Stimulated activated CD8-positive, alpha-beta memory T cell treated with anti-CD3 and anti-CD28 coated beads, Interleukin-15, amount 100 ng/mL, for 24 hours (primary cell): ENCODE measurements around the gene BICC1.
"Not testable (repeated sequence)": the region's sequence is repeated elsewhere in the genome, so short reads cannot be mapped to it uniquely, and the experiment has no call there.

ENCODE experiments used
- DNase-seq: peaks from one replicate; pipeline ENCODE4 v3.0.0-alpha.2; 2020; ENCODE audit warnings: low read depth

BICC1 gene

DNA sequence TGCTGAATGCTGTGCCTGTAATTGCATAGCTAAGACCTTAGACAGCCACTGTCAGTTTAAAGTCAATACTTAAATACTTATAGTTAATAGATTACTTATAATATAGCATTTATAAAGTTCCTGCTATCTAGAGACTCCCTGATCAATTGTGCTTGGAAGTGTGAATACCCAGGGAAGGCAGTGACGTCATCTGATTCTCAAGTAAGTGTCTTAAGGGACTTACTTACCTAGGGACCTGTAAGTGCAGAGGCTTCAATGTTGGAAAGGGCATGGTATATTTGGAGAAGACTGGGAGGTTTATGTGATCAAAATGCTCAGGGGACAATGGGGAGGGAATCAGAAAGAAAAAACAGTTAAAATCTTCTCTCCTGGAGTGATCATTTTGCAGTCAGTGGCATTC is 55.0 kb downstream of the BICC1 start:
- DNase-seq: no peak

DNA sequence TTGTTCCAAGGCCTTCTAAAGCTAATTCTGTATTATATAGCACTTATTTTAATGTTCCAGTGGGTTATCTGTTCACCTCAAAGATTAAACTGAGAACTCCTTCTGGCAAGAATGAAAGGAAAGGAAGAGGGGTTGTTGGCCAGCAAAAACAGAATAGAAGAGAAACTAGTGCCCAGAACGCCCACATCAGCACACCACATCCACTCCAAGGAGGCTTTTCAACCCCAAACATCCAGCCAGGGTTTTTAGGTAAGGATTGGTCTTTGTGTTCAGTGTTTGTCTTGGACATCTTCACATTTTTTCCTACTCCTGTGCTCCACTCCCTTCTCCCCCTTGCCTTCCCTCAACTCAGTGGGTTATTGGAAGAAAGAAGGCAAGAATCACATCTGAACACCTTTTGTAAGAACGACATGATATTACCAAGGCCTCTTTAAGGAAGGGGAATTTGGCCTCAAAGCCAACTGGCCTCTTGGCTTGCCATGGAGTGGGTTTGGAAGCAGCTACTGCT is 55.8 kb downstream of the BICC1 start:
- no peak for DNase-seq

DNA sequence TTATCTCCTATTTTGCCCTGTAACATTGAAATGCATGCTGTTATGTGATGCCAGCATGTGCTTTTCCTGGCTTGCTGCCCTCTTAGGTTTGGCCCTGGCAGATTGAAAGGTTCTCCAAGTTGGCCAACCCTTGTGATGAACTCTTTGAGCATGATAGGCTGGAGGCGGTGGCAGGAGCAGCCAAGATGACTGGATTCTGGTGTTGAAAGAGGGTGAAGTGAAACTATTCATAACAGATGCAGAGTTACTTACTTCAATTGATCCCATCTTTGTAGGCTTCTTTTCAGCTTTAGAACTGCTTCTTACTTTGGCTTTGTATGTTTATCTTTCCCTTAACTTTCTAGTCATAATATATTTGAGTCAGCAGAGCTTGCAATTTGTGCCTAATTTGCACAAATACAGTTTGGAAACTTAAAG is 57.6 kb downstream of the BICC1 start:
- DNase-seq: no peak

DNA sequence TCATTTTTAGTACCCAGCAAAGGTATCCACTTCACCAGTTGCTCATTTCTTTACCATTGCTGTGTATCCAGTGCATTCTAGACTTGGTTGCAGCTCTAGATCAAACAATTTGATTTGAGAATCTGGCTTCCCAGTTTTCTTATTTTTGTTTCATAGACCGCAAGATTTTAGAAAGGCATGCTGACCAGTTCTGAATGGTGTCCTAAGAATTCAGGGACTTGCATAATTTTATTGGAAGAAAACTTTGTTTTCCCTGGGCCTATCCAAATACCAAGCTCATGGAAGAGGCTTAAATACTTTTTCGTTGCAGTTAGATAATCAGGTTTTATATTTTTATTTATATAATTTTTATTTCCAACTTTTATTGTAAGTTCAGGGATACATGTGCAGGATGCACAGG is 58.3 kb downstream of the BICC1 start:
- no peak for DNase-seq

DNA sequence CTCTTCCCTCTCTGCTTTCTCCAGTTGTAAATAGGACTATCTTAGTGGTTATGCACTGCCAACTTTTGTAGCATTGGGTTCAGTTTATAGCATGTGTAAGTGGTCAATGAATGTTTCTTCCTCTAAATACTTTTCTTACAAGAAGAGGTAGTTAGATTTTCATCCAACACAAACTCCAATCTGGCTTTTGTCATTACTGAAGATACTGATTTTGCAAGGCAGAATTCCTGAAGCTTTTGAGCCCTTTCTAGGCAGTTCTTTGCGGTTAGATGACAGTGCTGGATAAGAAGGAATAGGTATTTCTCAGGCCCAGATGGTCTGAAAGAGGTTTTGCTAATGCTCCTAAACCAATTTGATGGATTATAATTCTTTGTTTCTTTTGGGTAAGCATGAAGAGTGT is 60.5 kb downstream of the BICC1 start:
- DNase-seq: no peak

DNA sequence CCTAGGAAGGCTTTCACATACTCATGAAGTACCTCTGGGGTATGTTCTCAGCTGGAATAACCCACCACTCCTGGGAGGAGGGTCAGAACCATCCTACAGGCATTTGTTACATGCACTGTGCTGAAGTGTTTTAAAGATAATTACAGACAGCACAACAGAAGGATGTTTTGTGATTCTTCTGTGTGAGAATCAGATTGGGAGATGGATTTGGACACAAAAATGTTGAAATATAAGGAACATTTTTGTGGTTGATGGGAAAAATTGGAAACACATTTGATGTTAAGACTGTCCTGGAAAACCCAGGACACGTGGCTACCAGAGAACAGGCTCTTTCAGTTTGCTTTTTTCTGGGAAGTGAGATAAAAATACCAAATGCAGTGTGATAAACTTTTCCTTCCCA is 61.4 kb downstream of the BICC1 start:
- DNase-seq: no peak

DNA sequence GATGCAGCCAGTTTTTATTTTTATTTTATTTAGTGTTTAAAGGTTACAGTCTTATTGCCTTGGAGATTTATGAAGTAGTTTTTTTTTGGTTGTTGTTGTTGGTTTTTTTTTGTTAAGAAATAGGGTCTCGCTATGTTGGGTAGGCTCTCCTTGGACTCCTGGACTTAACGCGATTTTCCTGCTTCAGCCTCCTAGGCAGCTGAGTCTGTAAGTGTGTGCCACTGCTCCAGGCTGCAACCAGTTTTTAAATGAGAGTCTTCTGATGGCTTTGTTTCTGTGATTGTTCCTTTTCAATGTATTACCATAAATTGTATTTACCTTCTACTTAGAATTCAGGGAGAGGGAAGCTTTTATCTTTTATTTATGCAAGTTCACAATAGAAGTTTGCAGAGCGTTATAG is 62.8 kb downstream of the BICC1 start:
- no peak for DNase-seq

DNA sequence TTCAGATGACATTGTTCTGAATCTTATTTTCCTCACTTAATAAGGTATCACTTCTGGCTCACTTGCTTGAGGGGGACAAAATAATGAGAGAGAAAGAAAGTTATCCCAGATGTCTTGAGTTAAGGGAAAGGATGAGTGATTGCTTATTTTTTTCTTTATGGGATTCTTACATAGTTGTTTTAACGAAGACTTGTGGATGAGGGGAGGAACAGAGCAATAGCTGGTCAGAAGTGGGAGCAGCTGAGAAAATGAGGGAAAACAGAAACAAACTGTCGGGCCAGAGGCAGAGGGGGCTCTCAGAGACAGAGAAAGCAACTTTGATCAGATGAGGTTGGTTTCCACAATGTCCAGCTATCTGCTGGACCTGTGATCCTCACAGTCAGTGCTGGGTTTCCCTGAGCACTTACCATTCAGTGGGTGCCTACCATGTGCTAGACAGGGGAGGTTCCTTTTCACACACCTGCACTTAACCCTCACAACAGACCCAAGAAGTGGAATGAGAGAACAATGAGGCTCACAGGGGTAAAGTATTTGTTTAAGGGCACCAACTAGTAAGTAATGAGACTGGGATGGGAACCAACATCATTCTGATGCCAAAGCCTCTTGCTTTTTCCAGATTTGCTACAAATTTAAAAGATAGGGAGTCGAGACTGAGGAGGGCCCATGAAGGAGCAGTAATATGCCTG is 64.2 kb downstream of the BICC1 start:
- DNase-seq: no peak

DNA sequence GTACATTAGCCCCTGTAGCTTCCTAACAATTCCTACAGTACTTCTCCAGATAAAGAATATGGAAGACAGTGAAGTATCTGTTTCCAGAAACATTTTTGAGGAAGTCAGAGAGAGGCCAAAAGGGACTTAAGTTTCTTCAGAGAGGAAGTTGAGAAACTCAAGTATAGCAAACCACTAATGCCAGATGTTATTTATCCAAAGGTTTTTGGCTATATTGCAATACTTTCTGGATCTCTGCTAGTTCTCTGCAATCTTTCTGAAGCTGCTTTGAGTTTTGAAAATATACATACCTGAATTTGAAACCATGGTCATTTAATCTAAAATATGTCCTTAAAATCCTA is 64.7 kb downstream of the BICC1 start:
- no peak for DNase-seq

DNA sequence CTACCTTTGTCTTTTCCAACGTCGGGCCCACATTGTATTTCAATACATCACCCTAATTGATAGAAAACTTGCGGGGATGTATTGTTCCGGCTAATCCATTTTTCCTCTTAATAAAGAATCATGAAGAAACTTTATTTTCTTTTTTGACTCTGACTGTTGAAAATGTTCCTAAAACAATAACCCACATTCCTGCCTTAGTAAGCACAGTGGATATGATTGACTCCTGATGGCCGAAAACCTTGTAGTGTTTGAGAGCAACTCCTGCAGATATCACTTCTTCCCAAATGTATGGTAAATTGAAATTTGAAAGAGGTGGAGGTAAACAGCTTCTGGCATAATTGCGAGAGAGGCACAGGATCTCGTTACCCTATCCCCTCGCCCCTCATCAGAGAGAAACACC is 65.7 kb downstream of the BICC1 start:
- DNase-seq: no peak

DNA sequence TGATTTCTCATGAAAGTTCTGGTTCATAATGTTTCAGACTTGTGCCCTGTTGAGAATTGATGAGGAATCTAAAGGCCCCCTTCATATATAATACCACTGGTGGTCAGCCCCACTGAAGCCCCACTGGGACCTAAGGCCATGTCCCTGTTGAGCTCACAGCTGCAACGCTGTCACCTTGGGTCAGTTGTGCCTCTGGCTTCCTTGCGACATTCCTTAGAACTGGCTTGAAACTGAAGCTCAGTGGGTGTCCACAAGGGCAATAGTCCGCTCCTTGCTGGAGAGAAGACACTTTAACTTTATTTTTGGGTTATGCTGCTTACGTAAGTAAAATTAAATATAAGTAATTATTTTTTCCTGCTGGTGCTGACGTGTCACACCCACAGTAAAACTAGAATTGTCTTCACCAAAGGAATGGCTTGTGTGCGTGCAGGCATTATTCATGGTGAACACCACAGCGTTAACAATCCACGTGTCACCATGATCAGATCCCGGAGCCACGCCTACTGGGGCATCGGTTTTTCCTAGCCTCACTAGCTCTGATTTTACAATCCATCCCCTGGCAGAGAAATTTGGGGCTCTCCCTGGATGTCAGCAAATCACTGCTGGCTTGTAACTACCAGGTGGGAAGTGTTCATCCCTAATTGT is 66.5 kb downstream of the BICC1 start:
- DNase-seq: no peak

DNA sequence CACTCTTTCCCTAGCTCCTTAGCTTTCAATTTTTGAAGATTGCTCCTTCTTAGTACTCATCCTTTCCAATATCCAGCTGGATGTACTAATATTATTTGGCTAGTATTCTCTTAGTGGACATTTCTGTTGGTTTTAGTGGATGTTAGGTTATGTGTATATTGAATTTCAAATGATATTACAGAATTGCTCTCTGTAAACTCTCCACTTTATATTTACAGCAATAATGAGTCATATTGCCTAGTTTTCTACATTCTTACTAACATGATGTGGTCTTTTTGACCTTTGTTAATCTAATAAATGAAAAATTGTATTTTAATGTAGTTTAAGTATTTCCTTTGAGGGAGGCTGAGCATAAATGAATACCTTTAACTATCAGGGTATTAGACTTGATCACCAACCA is 69.4 kb downstream of the BICC1 start:
- DNase-seq: no peak

DNA sequence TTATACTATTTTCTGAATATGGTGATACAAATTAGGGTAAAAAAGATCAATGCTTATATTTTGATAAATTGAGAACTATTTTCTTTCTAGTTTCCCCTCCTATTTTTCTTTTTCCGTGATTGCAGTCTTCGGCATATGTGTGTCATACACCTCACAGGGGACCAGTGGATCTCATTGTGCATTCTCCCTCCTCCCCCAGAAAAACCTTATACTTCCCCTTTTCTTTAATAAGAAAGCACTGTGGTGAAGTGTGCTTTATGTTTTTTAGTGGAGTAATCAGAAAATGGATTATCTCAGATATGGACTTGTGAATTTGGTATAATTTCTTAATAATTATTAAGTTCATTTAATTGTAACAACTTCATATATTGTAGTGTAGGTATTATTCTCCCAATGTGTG is 72.8 kb downstream of the BICC1 start:
- no peak for DNase-seq

DNA sequence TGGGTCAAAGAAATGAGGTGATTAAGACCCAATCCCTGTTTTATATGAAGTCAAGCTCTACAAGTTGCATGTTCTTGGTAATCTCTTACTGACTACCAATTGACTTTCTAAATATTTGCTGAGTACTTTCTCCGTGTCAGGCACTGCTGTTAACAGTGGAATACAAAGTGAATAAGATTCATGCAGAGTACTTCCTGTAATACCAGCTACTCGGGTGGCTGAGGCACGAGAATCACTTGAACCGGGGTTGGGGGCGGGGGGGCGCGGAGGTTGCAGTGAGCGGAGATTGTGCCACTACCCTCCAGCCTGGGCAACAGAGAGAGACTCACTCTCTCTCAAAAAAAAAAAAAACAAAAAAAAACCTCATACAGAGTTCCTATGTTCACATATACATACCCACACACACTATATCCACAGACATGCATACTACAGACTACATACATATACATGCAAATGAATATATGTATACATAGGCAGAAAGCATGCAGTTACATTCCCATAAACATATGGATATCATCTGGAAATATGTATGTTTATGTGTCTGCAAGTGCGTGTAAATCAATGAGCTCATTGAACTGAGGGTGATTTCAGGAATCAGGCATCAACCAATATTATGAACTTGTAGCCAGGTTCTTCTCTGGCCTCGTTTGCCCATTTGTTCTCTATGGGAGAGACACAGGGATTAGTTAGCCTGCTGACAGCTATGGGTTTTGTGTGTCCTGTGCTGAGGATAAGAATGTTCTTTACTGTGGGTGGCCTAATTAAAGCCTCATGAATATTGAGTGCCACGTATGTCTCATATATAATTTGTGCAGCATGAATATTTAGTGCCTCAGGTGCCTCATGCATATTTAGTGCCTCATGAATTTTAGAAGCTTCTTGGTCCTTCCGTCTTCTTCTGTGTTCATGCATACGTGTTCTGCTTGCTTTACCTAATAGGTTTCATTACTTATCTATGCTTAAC is 73.9 kb downstream of the BICC1 start:
- DNase-seq: no peak

DNA sequence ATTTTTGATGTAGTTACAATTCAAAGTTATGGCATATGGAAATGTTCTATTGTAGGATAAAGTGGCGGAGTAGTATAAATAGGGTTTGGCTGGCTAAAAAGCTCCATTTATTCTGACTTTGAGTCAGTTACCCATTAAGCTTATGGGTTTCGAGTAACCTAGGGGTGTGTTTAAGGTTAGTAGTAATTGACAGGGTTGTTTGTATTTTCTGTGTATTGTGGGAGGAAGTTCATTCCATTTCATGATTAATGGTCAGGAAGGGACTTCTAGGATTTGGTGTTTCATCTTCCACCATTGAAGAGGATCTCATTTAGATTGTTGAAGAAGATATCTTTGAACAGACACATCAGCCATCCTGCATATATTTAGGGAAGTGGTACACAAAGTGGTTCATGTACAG is 75.0 kb downstream of the BICC1 start:
- no peak for DNase-seq

DNA sequence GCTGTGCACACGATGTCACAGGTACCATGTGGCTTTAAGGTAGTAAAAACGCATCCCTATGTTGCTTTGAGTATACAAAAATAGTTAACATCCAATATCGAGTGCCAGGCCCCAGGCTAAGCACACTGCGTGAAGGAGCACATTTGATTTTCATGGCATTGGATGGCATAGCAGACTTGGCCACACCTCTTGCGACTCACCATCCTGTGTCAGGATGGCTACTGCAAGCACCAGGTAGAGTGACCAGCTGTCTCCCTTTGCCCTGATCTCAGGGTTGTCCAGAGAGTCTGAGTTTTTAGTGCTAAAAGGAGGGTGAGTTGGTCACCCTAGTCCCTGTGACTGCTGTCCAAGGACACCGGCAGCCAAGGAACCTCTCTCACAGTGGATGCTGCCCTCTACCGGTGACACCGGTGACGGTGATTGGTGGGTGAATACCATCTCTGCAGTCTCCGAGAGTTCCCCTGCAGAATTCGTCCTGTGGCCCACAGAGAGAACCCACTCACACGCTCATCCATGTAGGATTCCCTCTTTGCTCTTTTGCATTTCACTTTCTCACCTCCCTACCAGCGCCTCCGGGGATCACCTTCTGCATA is 76.1 kb downstream of the BICC1 start:
- DNase-seq: no peak

DNA sequence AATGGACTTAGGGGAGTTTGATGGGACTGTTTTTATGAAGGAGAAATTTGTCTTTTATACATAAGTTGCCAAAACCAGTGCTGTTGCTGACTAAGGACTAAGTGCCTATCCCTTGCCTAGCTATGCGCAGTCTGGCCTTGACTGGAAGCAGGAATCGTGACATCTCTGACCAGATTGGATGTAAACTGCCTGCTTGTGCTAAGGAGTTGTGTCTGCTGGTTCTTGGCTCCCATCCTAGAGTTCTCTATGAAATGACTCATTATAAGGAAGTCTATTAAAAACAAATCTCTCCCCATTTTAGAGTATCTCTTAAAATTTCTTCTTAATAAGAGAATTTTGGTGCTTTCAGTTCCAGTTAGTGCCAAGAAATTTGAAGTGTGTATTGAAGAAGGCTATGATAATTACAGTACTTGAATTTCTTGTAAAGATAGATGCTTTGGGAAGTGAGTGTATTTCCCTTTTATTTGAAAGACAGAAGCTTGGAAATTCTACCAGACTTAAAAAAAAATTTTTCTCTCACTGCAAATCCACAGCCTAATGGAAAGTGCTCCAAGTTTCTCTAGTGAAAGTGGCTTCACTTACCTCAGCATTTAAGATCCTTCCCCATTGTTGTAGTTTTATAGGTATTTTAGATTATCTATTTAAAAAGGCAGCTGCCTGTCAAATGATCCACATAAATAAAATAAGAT is 77.6 kb downstream of the BICC1 start:
- DNase-seq: no peak

DNA sequence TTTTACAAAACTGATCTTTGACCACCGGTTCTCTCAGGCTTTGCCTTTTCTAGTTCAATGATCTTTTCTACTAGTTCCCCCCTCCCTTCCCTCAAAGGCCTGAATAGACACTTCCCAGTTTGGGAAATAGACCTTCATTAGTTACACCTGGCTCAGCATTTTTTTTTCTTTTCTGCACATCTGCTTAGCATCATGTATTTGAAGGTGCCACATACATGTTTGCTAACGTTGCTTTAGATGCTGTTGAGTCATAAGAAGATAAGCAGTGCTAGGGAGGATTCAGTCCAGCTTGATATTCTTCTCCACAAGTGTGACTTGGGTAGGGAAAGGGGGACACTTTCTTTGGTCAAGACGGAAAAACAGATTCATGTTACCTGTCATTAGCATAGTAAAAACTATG is 78.3 kb downstream of the BICC1 start:
- no peak for DNase-seq

DNA sequence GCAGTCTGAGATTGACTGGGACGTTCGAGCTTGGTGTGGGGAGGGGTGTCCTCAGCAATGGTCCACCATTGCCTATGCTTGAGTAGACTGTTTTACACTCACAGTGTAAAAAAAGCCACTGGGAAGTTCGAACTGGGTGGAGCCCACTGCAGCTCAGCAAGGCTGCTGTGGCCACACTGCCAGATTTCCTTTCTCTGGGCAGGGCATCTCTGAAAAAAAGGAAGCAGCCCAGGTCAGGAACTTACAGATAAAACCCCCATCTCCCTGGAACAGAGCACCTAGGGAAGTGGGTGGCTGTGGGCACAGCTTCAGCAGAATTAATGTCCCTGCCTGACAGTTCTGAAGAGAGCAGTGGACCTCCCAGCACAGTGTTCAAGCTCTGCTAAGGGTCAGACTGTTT is 80.3 kb downstream of the BICC1 start:
- DNase-seq: no peak

DNA sequence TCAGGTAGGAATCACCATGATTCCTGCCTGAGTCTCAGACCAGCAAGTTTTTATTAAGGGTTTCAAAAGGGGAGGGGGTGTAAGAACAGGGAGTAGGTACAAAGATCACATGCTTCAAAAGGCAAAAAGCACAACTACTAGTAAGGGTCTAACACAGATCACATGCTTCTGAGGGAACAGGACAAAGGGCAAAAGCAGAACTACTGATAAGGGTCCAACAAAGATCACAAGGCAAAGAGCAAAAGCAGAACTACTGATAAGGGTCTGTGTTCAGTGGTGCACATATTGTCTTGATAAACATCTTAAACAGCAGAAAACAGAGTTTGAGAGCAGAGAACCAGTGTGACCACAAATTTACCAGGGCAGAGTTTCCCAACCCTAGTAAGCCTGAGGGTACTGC is 84.5 kb downstream of the BICC1 start:
- DNase-seq: not testable (repeated sequence)

DNA sequence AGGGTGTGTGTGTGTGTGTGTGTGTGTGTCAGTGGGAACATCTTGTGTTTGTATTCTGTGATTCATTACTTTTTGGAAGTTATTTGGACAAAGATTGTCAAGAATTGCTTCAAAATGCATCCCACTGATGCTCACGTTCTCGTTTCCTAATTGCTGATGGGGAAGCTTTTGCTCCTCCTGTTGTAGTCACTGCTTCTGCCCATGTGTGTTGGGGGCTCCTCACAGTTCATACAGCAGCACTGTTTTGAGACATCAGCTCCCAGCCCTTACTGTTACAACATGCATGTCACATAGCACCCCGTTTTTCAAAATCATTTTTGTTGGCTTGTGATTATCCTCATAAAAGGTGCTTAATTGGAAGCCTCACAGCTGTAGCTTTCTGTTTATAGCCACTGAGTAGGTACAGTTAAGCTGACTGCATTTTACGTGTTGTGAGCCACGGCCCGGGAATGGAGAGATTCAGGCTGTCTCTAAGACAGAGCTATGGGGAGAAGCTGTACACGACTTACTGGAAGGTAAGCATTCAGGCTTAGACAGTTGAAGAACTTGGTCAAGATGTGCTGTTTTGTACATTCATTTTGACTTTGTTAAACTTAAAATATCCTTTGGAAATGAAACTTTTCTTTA is 87.4 kb downstream of the BICC1 start:
- no peak for DNase-seq
